H9 (cell line): ENCODE results near the gene JMJD1C. TPM values are rescaled to one million over a fixed set of nuclear protein-coding genes. Genes with fewer than 3 reads are reported as not detected.

Source experiments
- DNase-seq: peaks from one replicate; pipeline ENCODE4 v3.0.0-alpha.2; 2017
- H2AFZ ChIP-seq: one replicate; pipeline ENCODE4 v1.6.1; 2013; ENCODE audit warnings: mild to moderate bottlenecking, low read length, control low read depth, moderate library complexity
- H2AK5ac ChIP-seq: 2 replicates; pipeline ENCODE4 v1.6.1; 2013; ENCODE audit warnings: low read length, control low read depth, mixed read lengths; ENCODE audit not compliant: insufficient read length
- H2BK120ac ChIP-seq: one replicate; pipeline ENCODE4 v1.6.1; 2013; ENCODE audit warnings: low read depth, mild to moderate bottlenecking, low read length, control low read depth, inconsistent platforms; ENCODE audit not compliant: poor library complexity, severe bottlenecking
- H2BK12ac ChIP-seq: 2 replicates; pipeline ENCODE4 v1.6.1; 2013; ENCODE audit warnings: low read length, control low read depth, mixed read lengths, low read depth; ENCODE audit not compliant: insufficient read length
- H2BK15ac ChIP-seq: 2 replicates; pipeline ENCODE4 v1.6.1; 2013; ENCODE audit warnings: low read depth, low read length, control low read depth
- H2BK20ac ChIP-seq: one replicate; pipeline ENCODE4 v1.6.1; 2013; ENCODE audit warnings: low read depth, mild to moderate bottlenecking, low read length, control low read depth, inconsistent platforms; ENCODE audit not compliant: poor library complexity, severe bottlenecking
- H2BK5ac ChIP-seq: 2 replicates; pipeline ENCODE4 v1.6.1; 2013; ENCODE audit warnings: low read length, control low read depth, mixed read lengths; ENCODE audit not compliant: insufficient read length
- H3K14ac ChIP-seq: 2 replicates; pipeline ENCODE4 v1.6.1; 2013; ENCODE audit warnings: low read length, control low read depth; ENCODE audit not compliant: insufficient read depth
- H3K18ac ChIP-seq: 2 replicates; pipeline ENCODE4 v1.6.1; 2013; ENCODE audit warnings: low read depth, mild to moderate bottlenecking, mixed read lengths, low read length, control low read depth; ENCODE audit not compliant: insufficient read length
- H3K23ac ChIP-seq: 2 replicates; pipeline ENCODE4 v1.6.1; 2013; ENCODE audit warnings: low read length, control low read depth, mixed read lengths, low read depth; ENCODE audit not compliant: insufficient read length
- H3K23me2 ChIP-seq: 2 replicates; pipeline ENCODE4 v1.6.1; 2013; ENCODE audit warnings: low read depth, mild to moderate bottlenecking, mixed read lengths, low read length, control low read depth; ENCODE audit not compliant: insufficient read length, poor library complexity, severe bottlenecking
- H3K27ac ChIP-seq: 2 replicates; pipeline ENCODE4 v1.5.1; 2013; ENCODE audit warnings: low read length, control low read depth, mixed read lengths, low read depth; ENCODE audit not compliant: insufficient read length
- H3K27me3 ChIP-seq: 2 replicates; pipeline ENCODE4 v1.6.1; 2013; ENCODE audit warnings: low read length, control low read depth, inconsistent platforms; ENCODE audit not compliant: insufficient read depth
- H3K4ac ChIP-seq: 2 replicates; pipeline ENCODE4 v1.6.1; 2013; ENCODE audit warnings: low read depth, mild to moderate bottlenecking, control low read depth, inconsistent platforms, low read length, moderate library complexity
- H3K4me1 ChIP-seq: 2 replicates; pipeline ENCODE4 v1.6.1; 2013; ENCODE audit warnings: low read length, control low read depth, inconsistent platforms; ENCODE audit not compliant: insufficient read depth
- H3K4me2 ChIP-seq: 2 replicates; pipeline ENCODE4 v1.6.1; 2013; ENCODE audit warnings: low read length, control low read depth, mixed read lengths; ENCODE audit not compliant: insufficient read length, insufficient read depth
- H3K56ac ChIP-seq: 2 replicates; pipeline ENCODE4 v1.6.1; 2013; ENCODE audit warnings: low read depth, mild to moderate bottlenecking, mixed read lengths, low read length, control low read depth; ENCODE audit not compliant: insufficient read length
- H3K79me1 ChIP-seq: 2 replicates; pipeline ENCODE4 v1.6.1; 2013; ENCODE audit warnings: low read depth, mild to moderate bottlenecking, moderate library complexity, low read length, control low read depth, inconsistent platforms; ENCODE audit not compliant: insufficient read depth, poor library complexity, severe bottlenecking
- H3K79me2 ChIP-seq: 2 replicates; pipeline ENCODE4 v1.6.1; 2013; ENCODE audit warnings: low read length, control low read depth, inconsistent platforms; ENCODE audit not compliant: insufficient read depth
- H3K9ac ChIP-seq: 2 replicates; pipeline ENCODE4 v1.6.1; 2013; ENCODE audit warnings: low read length, control low read depth, mixed read lengths; ENCODE audit not compliant: insufficient read length; ENCODE audit errors: extremely low read depth
- H3K9me3 ChIP-seq: one replicate; pipeline ENCODE4 v1.6.1; 2013; ENCODE audit warnings: low read depth, low read length, inconsistent platforms; ENCODE audit not compliant: control insufficient read depth
- H3T11ph ChIP-seq: one replicate; pipeline ENCODE4 v1.6.1; 2013; ENCODE audit warnings: mild to moderate bottlenecking, low read length, control low read depth, inconsistent platforms
- H4K20me1 ChIP-seq: one replicate; pipeline ENCODE4 v1.6.1; 2013; ENCODE audit not compliant: control insufficient read depth, insufficient read length, insufficient read depth
- H4K5ac ChIP-seq: 2 replicates; pipeline ENCODE4 v1.6.1; 2013; ENCODE audit warnings: low read depth, mild to moderate bottlenecking, mixed read lengths, low read length, control low read depth; ENCODE audit not compliant: insufficient read length
- H4K8ac ChIP-seq: replicated peaks from 2 replicates; pipeline ENCODE4 v1.6.1; 2013; ENCODE audit warnings: low read length, control low read depth, mixed read lengths, low read depth; ENCODE audit not compliant: insufficient read length
- H4K91ac ChIP-seq: 2 replicates; pipeline ENCODE4 v1.6.1; 2013; ENCODE audit warnings: low read depth, mild to moderate bottlenecking, moderate library complexity, mixed read lengths, low read length, control low read depth; ENCODE audit not compliant: insufficient read length
- H3K27ac Mint-ChIP-seq, 3 experiments: 2 replicates in 2 of 3; 3 replicates in 1 of 3; pipeline ENCODE4 v1.8.0; 2020 to 2021; ENCODE audit warnings: mixed read lengths in 3 of 3, mild to moderate bottlenecking in 1 of 3, moderate library complexity in 1 of 3
- H3K27me3 Mint-ChIP-seq: 2 replicates; pipeline ENCODE4 v1.8.0; 2021; ENCODE audit warnings: low read depth, mild to moderate bottlenecking, moderate library complexity, mixed read lengths
- H3K36me3 Mint-ChIP-seq, 3 experiments: 2 replicates in 2 of 3; 3 replicates in 1 of 3; pipeline ENCODE4 v1.8.0; 2020 to 2021; ENCODE audit warnings: low read depth in 3 of 3, mixed read lengths in 3 of 3; ENCODE audit not compliant: insufficient read depth in 1 of 3
- H3K4me1 Mint-ChIP-seq, 2 experiments: 2 replicates each; pipeline ENCODE4 v1.8.0; 2020; ENCODE audit warnings: mixed read lengths in 2 of 2
- H3K4me3 Mint-ChIP-seq, 2 experiments: 2 replicates in 1 of 2; 3 replicates in 1 of 2; pipeline ENCODE4 v1.8.0; 2020 to 2021; ENCODE audit warnings: mild to moderate bottlenecking in 2 of 2, mixed read lengths in 2 of 2, moderate library complexity in 1 of 2
- H3K9me3 Mint-ChIP-seq, 2 experiments: 2 replicates in 1 of 2; 3 replicates in 1 of 2; pipeline ENCODE4 v1.8.0; 2020; ENCODE audit warnings: mild to moderate bottlenecking in 2 of 2, mixed read lengths in 2 of 2, moderate library complexity in 1 of 2
- CTCF ChIP-seq: fragments of 200-600 bp; sonication (generic); conservative IDR thresholded peaks from 3 replicates; pipeline ENCODE4 v1.8.0; 2021; ENCODE audit warnings: antibody characterized with exemption, mild to moderate bottlenecking
- WGBS: extraction: QIAGEN DNeasy Blood & Tissue Kit; methylation state at CpG from one replicate; pipeline ENCODE4 v1.1.7; 2013; ENCODE audit warnings: missing lambda C conversion rate, low lambda C conversion rate, mixed read lengths; ENCODE audit not compliant: insufficient read length; ENCODE audit errors: extremely low coverage; 5-methylcytosine and 5-hydroxymethylcytosine counted together
- total RNA-seq: library from RNA; stranded (reverse); gene quantifications from 2 replicates; pipeline ENCODE4 v1.2.1, GENCODE V29; 2021

Gene JMJD1C
- total RNA-seq, 1 experiment from 2014 or later = 200 TPM

GRCh38 chr10:63255316-63255715 lies 210.5 kb downstream of the JMJD1C start:
- Mint-ChIP-seq H3K4me3 (no peak overlapping the region), H3K36me3 (peaks cover 29 to 52% (median 33%) of the 10 kb centered on the region in 3 experiments; a peak in 6 of 7 replicates), H3K9me3 (no peaks in the 10 kb centered on the region), H3K27ac (peak overlapping the region in 2 of 3 experiments; percentile 54 to 61; a peak in 1 of 7 replicates), H3K4me1 (peaks cover 55% of the 10 kb centered on the region in 2 experiments), H3K27me3 (no peaks in the 10 kb centered on the region)
- H3T11ph ChIP-seq = no peak overlapping the region
- H2AFZ ChIP-seq = no peak overlapping the region
- no peak for TF ChIP-seq CTCF
- H4K91ac ChIP-seq = no peak overlapping the region
- no peak overlapping the region for H4K5ac ChIP-seq
- no peak overlapping the region for H3K23ac ChIP-seq
- no peak overlapping the region for H4K8ac ChIP-seq
- H2BK20ac ChIP-seq = no peak overlapping the region
- peaks cover 87% of the 10 kb centered on the region for H3K79me2 ChIP-seq
- DNase-seq = no peak
- no peak overlapping the region for H2BK15ac ChIP-seq
- no peak overlapping the region for H3K56ac ChIP-seq
- H4K20me1 ChIP-seq = no peaks in the 10 kb centered on the region
- no peak overlapping the region for H2BK120ac ChIP-seq
- H3K4me2 ChIP-seq = no peak overlapping the region
- H3K27me3 ChIP-seq = no peaks in the 10 kb centered on the region
- H2AK5ac ChIP-seq = no peak overlapping the region
- no peaks in the 10 kb centered on the region for H3K9me3 ChIP-seq
- no peak overlapping the region for H3K14ac ChIP-seq
- no peak overlapping the region for H2BK12ac ChIP-seq
- no peak overlapping the region for H3K9ac ChIP-seq
- H3K27ac ChIP-seq = no peak overlapping the region
- no peak overlapping the region for H2BK5ac ChIP-seq
- H3K18ac ChIP-seq = no peak overlapping the region
- H3K23me2 ChIP-seq = no peaks in the 10 kb centered on the region
- H3K79me1 ChIP-seq = no peaks in the 10 kb centered on the region
- no peaks in the 10 kb centered on the region for H3K4me1 ChIP-seq
- 100% methylated on average over 1 of the region's 4 CpGs for WGBS
- H3K4ac ChIP-seq = no peak overlapping the region
